Stomach (tissue), 4 donors: Measurements from ENCODE around the gene BNC2.

ENCODE experiments used
- CTCF ChIP-seq, 7 experiments: fragments of 450-650 bp in 4 of 7; fragments of 200-600 bp in 3 of 7; sonication (generic) in 3 of 7; IDR thresholded peaks; one replicate each; pipeline ENCODE4 v1.5.1; 2016 to 2019; ENCODE audit warnings: antibody characterized with exemption in 7 of 7, control low read depth in 2 of 7, mild to moderate bottlenecking in 1 of 7
- EP300 ChIP-seq: sonication (generic); formaldehyde crosslinking; IDR thresholded peaks from one replicate; pipeline ENCODE4 v1.6.1; 2017; ENCODE audit warnings: antibody characterized with exemption

- TF ChIP-seq CTCF (IDR thresholded peaks at IDR 0.05) (no peak), EP300 (no peak)
These were observed 34.2 kb upstream of the BNC2 start for GRCh38 chr9:16904655-16905054.
